HG02981 (cell line): ENCODE measurements around the gene NUP93.
A peak's percentile ranks its signal among the peaks of the same experiment; 100 is the strongest.

Source experiments
- ATAC-seq: cut with Tn5 transposase; IDR thresholded peaks from one replicate; pipeline ENCODE4 v1.9.1; 2021; ENCODE audit warnings: mild to moderate bottlenecking, moderate library complexity; ENCODE audit not compliant: unreplicated experiment

NUP93 gene

GRCh38 chr16:56885446-56886162, 155.7 kb downstream of the NUP93 start:
- no peak for ATAC-seq

GRCh38 chr16:56886296-56886695, 156.4 kb downstream of the NUP93 start:
- ATAC-seq, result no peak

DNA sequence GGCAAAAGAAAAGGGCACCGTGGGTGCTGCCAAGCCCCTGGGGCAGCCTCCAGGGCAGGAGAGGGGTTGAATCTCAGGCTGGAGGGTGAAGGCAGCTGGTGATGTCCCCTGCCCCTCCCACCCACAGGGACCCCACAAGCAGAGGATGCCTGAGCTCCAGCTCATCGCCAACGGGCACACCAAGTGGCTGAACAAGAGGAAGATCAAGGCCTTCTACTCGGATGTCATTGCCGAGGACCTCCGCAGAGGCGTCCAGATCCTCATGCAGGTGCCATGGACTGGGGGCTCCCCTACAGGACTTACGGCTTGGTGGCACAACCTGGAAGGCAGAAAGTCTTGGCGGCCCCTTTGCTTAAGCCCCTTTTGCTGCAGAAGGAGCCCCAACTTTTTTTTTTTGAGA, 156.9 kb downstream of the NUP93 start:
- ATAC-seq, result no peak

DNA sequence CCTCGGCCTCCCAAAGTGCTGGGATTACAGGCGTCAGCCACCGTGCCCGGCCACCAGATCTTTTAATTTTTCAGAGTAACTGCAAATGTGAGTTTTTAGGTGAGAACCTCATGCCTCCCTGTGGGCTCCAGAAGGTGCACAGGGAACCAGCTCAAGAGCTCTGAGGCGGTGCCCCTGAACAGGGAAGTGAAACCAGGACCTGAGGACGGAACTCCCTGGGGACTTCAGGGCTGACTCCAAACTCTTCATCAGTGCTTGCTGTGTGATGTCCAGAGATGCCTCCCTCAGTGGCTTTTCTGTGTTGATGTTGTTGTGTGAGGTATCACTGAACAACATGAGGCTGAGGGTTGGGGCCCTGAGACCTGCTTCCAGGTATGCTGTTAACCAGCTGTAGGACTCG, 158.9 kb downstream of the NUP93 start:
- ATAC-seq, result peak; percentile 75

- no peak for ATAC-seq
Observed at GRCh38 chr16:56889206-56889605, 159.3 kb downstream of the NUP93 start.

DNA sequence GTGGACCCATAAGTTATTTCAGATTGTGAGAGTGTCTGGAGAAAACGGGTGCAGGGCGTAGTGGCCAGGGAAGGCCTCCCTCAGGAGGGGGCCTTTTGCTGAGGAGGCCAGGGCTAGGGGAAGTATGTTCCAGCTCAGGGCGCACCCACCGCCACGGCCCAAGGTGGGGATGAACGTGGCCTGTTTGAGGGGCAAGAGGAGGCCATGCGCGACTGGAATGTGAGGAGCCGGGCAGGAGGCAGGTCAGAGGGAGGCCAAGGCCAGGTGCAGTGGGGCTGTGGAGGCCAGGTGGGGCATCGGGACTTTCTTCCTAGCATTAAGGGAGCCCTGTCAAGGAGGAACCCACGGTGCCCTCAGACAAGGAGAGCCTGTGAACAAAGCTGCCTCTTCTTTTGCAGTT, 161.8 kb downstream of the NUP93 start:
- ATAC-seq, result no peak

- ATAC-seq, result no peak
Observed at GRCh38 chr16:56892705-56893104, 162.8 kb downstream of the NUP93 start.

GRCh38 chr16:56894331-56894917, 164.5 kb downstream of the NUP93 start:
- no peak for ATAC-seq

GRCh38 chr16:56895813-56896212, 165.9 kb downstream of the NUP93 start:
- ATAC-seq, result no peak

DNA sequence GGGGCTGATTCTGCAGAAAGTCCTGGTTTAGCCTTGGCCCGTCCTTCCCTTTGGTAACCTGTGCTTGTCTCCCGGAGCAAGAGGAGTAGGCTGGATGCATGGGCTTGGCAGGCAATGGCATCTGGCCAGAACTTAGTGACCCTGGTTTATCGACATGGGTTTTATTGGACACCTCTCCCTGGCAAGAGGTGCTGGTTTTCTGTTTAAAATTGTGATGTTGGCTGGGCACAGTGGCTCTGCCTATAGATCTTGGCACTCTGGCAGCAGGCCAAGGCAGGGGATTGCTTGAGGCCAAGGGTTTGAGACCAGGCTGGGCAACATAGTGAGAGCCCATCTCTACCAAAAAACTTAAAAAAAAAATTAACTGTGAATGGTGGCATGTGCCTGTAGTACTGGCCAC, 166.3 kb downstream of the NUP93 start:
- no peak for ATAC-seq

DNA sequence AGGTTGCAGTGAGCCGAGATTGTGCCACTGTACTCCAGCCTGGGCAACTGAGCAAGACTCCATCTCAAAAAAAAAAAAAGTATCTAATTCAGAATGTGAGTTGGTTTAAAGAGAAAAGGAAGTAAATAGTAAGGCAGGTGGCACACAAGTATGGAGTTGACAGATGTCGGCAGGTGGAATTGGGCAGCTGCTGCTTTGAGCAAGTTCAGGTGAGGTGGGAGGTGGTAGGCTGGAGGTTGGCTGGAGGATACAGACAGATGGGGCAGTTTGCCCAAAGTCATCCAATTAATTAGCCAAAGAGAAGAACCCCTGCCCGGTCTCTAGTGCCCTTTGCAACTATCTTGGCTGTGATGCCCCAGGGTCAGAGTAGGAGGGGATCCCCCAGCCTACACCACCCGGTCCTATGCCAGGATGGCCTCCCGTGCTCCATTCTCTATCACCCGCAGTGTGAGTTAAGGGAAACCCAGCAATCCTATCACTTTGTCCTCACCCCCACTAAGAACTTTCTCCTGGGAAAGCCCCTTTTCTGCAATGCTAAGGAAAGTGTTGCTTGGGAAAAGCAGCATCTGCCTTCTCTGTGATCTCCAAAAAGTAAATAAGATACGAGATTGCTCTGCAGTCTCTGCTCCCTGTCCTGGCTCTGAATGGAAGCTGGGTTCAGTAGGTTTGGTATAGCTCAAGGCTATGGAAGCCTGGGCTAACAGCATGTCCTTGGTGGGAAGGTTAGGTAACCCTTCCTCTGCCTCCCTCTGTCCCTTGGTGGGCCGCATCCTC, 167.3 kb downstream of the NUP93 start:
- ATAC-seq, result no peak

GRCh38 chr16:56898847-56899246, 168.9 kb downstream of the NUP93 start:
- no peak for ATAC-seq
